SK-N-SH (cell line): Measurements from ENCODE around the gene MRPL54.

Experiments used
- CHD2 ChIP-seq: fragments of 150-350 bp; IDR thresholded peaks from 2 replicates; pipeline ENCODE4 v1.6.1; 2018; ENCODE audit warnings: low read length; ENCODE audit not compliant: partially characterized antibody
- CTCF ChIP-seq: fragments of 200-600 bp; sonication (generic); IDR thresholded peaks from 2 replicates; pipeline ENCODE4 v1.6.1; 2017; ENCODE audit warnings: antibody characterized with exemption, mild to moderate bottlenecking, moderate library complexity
- EP300 ChIP-seq, 2 experiments: IDR thresholded peaks; 2 replicates each; pipeline versions ENCODE4 v1.4.0 to v1.6.1; 2012; ENCODE audit warnings: borderline replicate concordance in 1 of 2, low read depth in 1 of 2, low read length in 1 of 2
- NRF1 ChIP-seq: IDR thresholded peaks from 2 replicates; pipeline ENCODE4 v1.6.1; 2012; ENCODE audit warnings: low read depth, mild to moderate bottlenecking, low read length
- PBX3 ChIP-seq: IDR thresholded peaks from 2 replicates; pipeline ENCODE4; 2012
- POLR2AphosphoS5 ChIP-seq: IDR thresholded peaks from 2 replicates; pipeline ENCODE4 v1.6.1; 2012; ENCODE audit warnings: low read depth, low read length
- RAD21 ChIP-seq: IDR thresholded peaks from 2 replicates; pipeline ENCODE4 v1.6.1; 2012; ENCODE audit warnings: mild to moderate bottlenecking, low read length
- REST ChIP-seq: IDR thresholded peaks from 2 replicates; pipeline ENCODE4 v1.6.1; 2012; ENCODE audit warnings: mild to moderate bottlenecking, low read depth, low read length, moderate library complexity
- RFX5 ChIP-seq: IDR thresholded peaks from 2 replicates; pipeline ENCODE4 v1.6.1; 2012; ENCODE audit warnings: mild to moderate bottlenecking, improper control_type of control experiment, low read length
- SIN3A ChIP-seq: IDR thresholded peaks from 2 replicates; pipeline ENCODE4 v1.6.1; 2012; ENCODE audit warnings: low read depth, mild to moderate bottlenecking, low read length, moderate library complexity, borderline replicate concordance
- SMC3 ChIP-seq: IDR thresholded peaks from 2 replicates; pipeline ENCODE4 v1.6.1; 2012; ENCODE audit warnings: low read depth, low read length, improper control_type of control experiment
- USF1 ChIP-seq: IDR thresholded peaks from 2 replicates; pipeline ENCODE4 v1.4.0; 2012; ENCODE audit warnings: low read depth, borderline replicate concordance
- USF2 ChIP-seq: fragments of 150-350 bp; IDR thresholded peaks from 2 replicates; pipeline ENCODE4 v1.6.1; 2017; ENCODE audit warnings: antibody characterized with exemption, low read length, low read depth, borderline replicate concordance
- YY1 ChIP-seq: IDR thresholded peaks from 2 replicates; pipeline ENCODE4 v1.4.0; 2012; ENCODE audit warnings: low read depth, mild to moderate bottlenecking

- TF ChIP-seq USF1 = no peak
- no peak for TF ChIP-seq EP300 (IDR thresholded peaks at IDR 0.05; ENCODE audit: borderline replicate concordance in 1 of 2, low read depth in 1 of 2, low read length in 1 of 2)
- TF ChIP-seq CTCF = no peak
- TF ChIP-seq RAD21 = no peak
- no peak for TF ChIP-seq PBX3
- TF ChIP-seq USF2 = no peak
- no peak for TF ChIP-seq REST
- no peak for TF ChIP-seq SIN3A
- TF ChIP-seq NRF1 = no peak
- TF ChIP-seq POLR2AphosphoS5 = no peak
- TF ChIP-seq CHD2 = no peak
- TF ChIP-seq YY1 = no peak
- TF ChIP-seq RFX5 = no peak
- TF ChIP-seq SMC3 = no peak
These were observed 380 bp upstream of the MRPL54 start for GRCh38 chr19:3762130-3762473.
